CD14-positive monocyte (primary cell): Measurements from ENCODE around the gene MSI2. TPM values are rescaled to one million over a fixed set of nuclear protein-coding genes. Genes with fewer than 3 reads are reported as not detected.

Experiments used
- DNase-seq, 3 donors: peaks; one replicate each; pipeline ENCODE4 v3.0.0-alpha.2; 2011 to 2022
- H2AFZ ChIP-seq: 2 replicates; pipeline ENCODE4 v1.6.0; 2012; ENCODE audit warnings: mild to moderate bottlenecking, low read depth, low read length, inconsistent platforms; ENCODE audit not compliant: insufficient read depth, poor library complexity, severe bottlenecking
- H3K27ac ChIP-seq, 2 donors: 1 replicate in 1 of 2; 2 replicates in 1 of 2; pipeline ENCODE4 v1.5.1; 2012 to 2013; ENCODE audit warnings: low read length in 2 of 2, control low read depth in 1 of 2, inconsistent platforms in 1 of 2, low read depth in 1 of 2, mild to moderate bottlenecking in 1 of 2
- H3K27me3 ChIP-seq, 2 donors: one replicate each; pipeline versions ENCODE4 v1.6.0 to v1.6.1; 2011 to 2013; ENCODE audit warnings: low read length in 2 of 2; ENCODE audit not compliant: control insufficient read depth in 2 of 2, insufficient read depth in 2 of 2
- H3K36me3 ChIP-seq, 2 donors: replicated peaks in 1 of 2; 1 replicate in 1 of 2; 2 replicates in 1 of 2; pipeline versions ENCODE4 v1.5.1 to v1.6.1; 2012 to 2013; ENCODE audit warnings: low read length in 2 of 2, control low read depth in 1 of 2, inconsistent platforms in 1 of 2, mild to moderate bottlenecking in 1 of 2; ENCODE audit not compliant: insufficient read depth in 2 of 2, control insufficient read depth in 1 of 2
- H3K4me1 ChIP-seq, 2 donors: 1 replicate in 1 of 2; 2 replicates in 1 of 2; pipeline versions ENCODE4 v1.5.1 to v1.6.1; 2012 to 2013; ENCODE audit warnings: low read length in 2 of 2, control low read depth in 1 of 2, inconsistent platforms in 1 of 2, mild to moderate bottlenecking in 1 of 2, moderate library complexity in 1 of 2; ENCODE audit not compliant: insufficient read depth in 2 of 2, control insufficient read depth in 1 of 2
- H3K4me2 ChIP-seq: replicated peaks from 2 replicates; pipeline ENCODE3; 2012; ENCODE audit warnings: low read length, moderate library complexity, mild to moderate bottlenecking; ENCODE audit not compliant: poor library complexity, severe bottlenecking; ENCODE audit errors: extremely low read depth
- H3K4me3 ChIP-seq, 3 experiments: fragments of 200-600 bp in 1 of 3; sonication (generic) in 1 of 3; replicated peaks in 1 of 3; 1 replicate in 2 of 3; 2 replicates in 1 of 3; pipeline ENCODE4 v1.5.1; 2011 to 2013; ENCODE audit warnings: low read length in 3 of 3, mild to moderate bottlenecking in 3 of 3, control low read depth in 2 of 3, low read depth in 2 of 3, inconsistent platforms in 1 of 3, moderate library complexity in 1 of 3
- H3K79me2 ChIP-seq: 2 replicates; pipeline ENCODE4 v1.6.0; 2012; ENCODE audit warnings: mild to moderate bottlenecking, control low read depth, inconsistent platforms, low read length, moderate library complexity; ENCODE audit not compliant: insufficient read depth
- H3K9ac ChIP-seq: 2 replicates; pipeline ENCODE4 v1.6.0; 2017; ENCODE audit warnings: low read length, mild to moderate bottlenecking; ENCODE audit not compliant: insufficient read depth, poor library complexity, severe bottlenecking
- H3K9me3 ChIP-seq, 2 donors: replicated peaks in 1 of 2; 1 replicate in 1 of 2; 2 replicates in 1 of 2; pipeline versions ENCODE4 v1.5.1 to v1.6.1; 2012 to 2013; ENCODE audit warnings: low read length in 2 of 2, control low read depth in 1 of 2; ENCODE audit not compliant: control insufficient read depth in 1 of 2, insufficient read depth in 1 of 2
- H4K20me1 ChIP-seq: 2 replicates; pipeline ENCODE4 v1.6.0; 2012; ENCODE audit warnings: mild to moderate bottlenecking, low read length, control low read depth, moderate library complexity; ENCODE audit not compliant: insufficient read depth
- H3K27ac Mint-ChIP-seq, 7 donors: one replicate each; pipeline ENCODE4 v1.8.0; 2020; ENCODE audit warnings: mild to moderate bottlenecking in 7 of 7, mixed read lengths in 7 of 7, moderate library complexity in 6 of 7, inconsistent platforms in 2 of 7
- H3K27me3 Mint-ChIP-seq, 3 donors: one replicate each; pipeline ENCODE4 v1.8.0; 2021 to 2022; ENCODE audit warnings: low read depth in 3 of 3, mild to moderate bottlenecking in 3 of 3, mixed read lengths in 3 of 3, moderate library complexity in 3 of 3, inconsistent platforms in 1 of 3
- H3K36me3 Mint-ChIP-seq, 2 donors: one replicate each; pipeline ENCODE4 v1.8.0; 2020; ENCODE audit warnings: mixed read lengths in 2 of 2, inconsistent platforms in 1 of 2, mild to moderate bottlenecking in 1 of 2
- H3K4me1 Mint-ChIP-seq: one replicate; pipeline ENCODE4 v1.8.0; 2020; ENCODE audit warnings: mild to moderate bottlenecking, mixed read lengths
- H3K4me3 Mint-ChIP-seq, 2 donors: one replicate each; pipeline ENCODE4 v1.8.0; 2020; ENCODE audit warnings: mild to moderate bottlenecking in 2 of 2, mixed read lengths in 2 of 2, moderate library complexity in 1 of 2
- H3K9me3 Mint-ChIP-seq, 7 donors: one replicate each; pipeline ENCODE4 v1.8.0; 2020 to 2022; ENCODE audit warnings: mixed read lengths in 7 of 7, mild to moderate bottlenecking in 6 of 7, moderate library complexity in 6 of 7, inconsistent platforms in 2 of 7
- CTCF ChIP-seq: fragments of 200-600 bp; IDR thresholded peaks from one replicate; pipeline ENCODE4 v1.8.0; 2022; ENCODE audit warnings: antibody characterized with exemption, mild to moderate bottlenecking
- WGBS: methylation state at CpG from one replicate; pipeline ENCODE4 v1.1.5; 2013; ENCODE audit warnings: missing lambda C conversion rate; ENCODE audit not compliant: insufficient coverage; 5-methylcytosine and 5-hydroxymethylcytosine counted together
- intact Hi-C, 2 donors: fragments of 100-400 bp; cut with micrococcal nuclease; formaldehyde crosslinking; loops; one replicate each; pipeline versions ENCODE4 v1.15.0 to v1.15.1; 2023
- polyA plus RNA-seq, 3 donors: library from polyadenylated mRNA; depleted of rRNA in 1 of 3; unstranded in 2 of 3; stranded (reverse) in 1 of 3; fragments of 300-500 nt in 2 of 3; fragments of >200 nt in 1 of 3; fragmentation: Illumina TruSeq in 2 of 3; gene quantifications; 1 replicate in 2 of 3; 2 replicates in 1 of 3; pipeline ENCODE4 v1.2.3, GENCODE V29; 2012 to 2021

The MSI2 gene
- polyA plus RNA-seq, 3 donors = 0.20 to 6.6 (median 0.37) TPM

- Mint-ChIP-seq H3K36me3 (no peaks in the 10 kb centered on the region), H3K27me3 (peaks cover 0 to 8% (median 2%) of the 10 kb centered on the region in 3 donors), H3K4me3 (no peak overlapping the region), H3K27ac (no peak overlapping the region), H3K4me1 (no peaks in the 10 kb centered on the region), H3K9me3 (no peaks in the 10 kb centered on the region)
- Histone ChIP-seq H3K79me2 (no peaks in the 10 kb centered on the region), H3K4me2 (no peak overlapping the region), H3K9ac (no peak overlapping the region), H2AFZ (no peak overlapping the region), H4K20me1 (no peaks in the 10 kb centered on the region), H3K9me3 (no peaks in the 10 kb centered on the region), H3K4me3 (no peak overlapping the region), H3K36me3 (no peaks in the 10 kb centered on the region), H3K27ac (no peak overlapping the region), H3K27me3 (no peaks in the 10 kb centered on the region), H3K4me1 (no peaks in the 10 kb centered on the region)
- 97% methylated on average over 5 of the region's 5 CpGs for WGBS
- no peak for TF ChIP-seq CTCF
- DNase-seq = no peak
- intact Hi-C loops = no loop called here
These were observed 19.5 kb upstream of the MSI2 start for GRCh38 chr17:57236686-57237299.

GRCh38 chr17:57240648-57241047 is 15.7 kb upstream of the MSI2 start:
- no peak overlapping the region for H3K9ac ChIP-seq
- Mint-ChIP-seq H3K36me3 (no peaks in the 10 kb centered on the region), H3K4me1 (peaks cover 1% of the 10 kb centered on the region), H3K4me3 (no peak overlapping the region), H3K27me3 (peaks cover 0 to 9% (median 4%) of the 10 kb centered on the region in 3 donors), H3K27ac (no peak overlapping the region), H3K9me3 (no peaks in the 10 kb centered on the region)
- H3K27ac ChIP-seq = no peak overlapping the region
- H2AFZ ChIP-seq = no peak overlapping the region
- H4K20me1 ChIP-seq = no peaks in the 10 kb centered on the region
- H3K79me2 ChIP-seq = no peaks in the 10 kb centered on the region
- no peaks in the 10 kb centered on the region for H3K36me3 ChIP-seq
- no peaks in the 10 kb centered on the region for H3K9me3 ChIP-seq
- WGBS = no CpG with 5 or more reads among the region's 3 CpGs
- no peak overlapping the region for H3K4me2 ChIP-seq
- intact Hi-C loops = loop anchor here in 1 of 2 donors (5.0 kb wide), 2 partner anchors 432 to 872 kb away; no protein-coding TSS in a partner anchor
- H3K27me3 ChIP-seq = no peaks in the 10 kb centered on the region
- no peak for DNase-seq
- no peaks in the 10 kb centered on the region for H3K4me1 ChIP-seq
- no peak overlapping the region for H3K4me3 ChIP-seq
- TF ChIP-seq CTCF = no peak
